IMR-90 (cell line): ENCODE data around the gene KCNK7. TPM values are rescaled to one million over a fixed set of nuclear protein-coding genes. Genes with fewer than 3 reads are reported as not detected.

Experiments used
- ATAC-seq: fragments of 200-7000 bp; cut with Tn5 transposase; 2 replicates; pipeline ENCODE4 v1.9.1; 2020; ENCODE audit warnings: low read depth, mild to moderate bottlenecking, moderate library complexity
- BruUV-seq: library from RNA; stranded (reverse); fragments of 400-500 nt; replicated peaks from 2 replicates; lab custom pipeline; 2021; lab: Mats Ljungman, UMichigan
- CTCF ChIA-PET: fragments of 300-600 bp; formaldehyde crosslinking; extraction: SDS; loops from one replicate; lab custom pipeline; 2021; ENCODE audit warnings: antibody characterized with exemption; lab: Yijun Ruan, JAX
- POLR2A ChIA-PET: fragments of 300-600 bp; sonication (Branson Sonifier 250); formaldehyde crosslinking; loops from one replicate; lab custom pipeline; 2022; ENCODE audit warnings: antibody characterized with exemption; ENCODE audit not compliant: unreplicated experiment; lab: Charles Lee
- DNase-seq: peaks from one replicate; pipeline ENCODE4 v3.0.0; 2013
- H2AFZ ChIP-seq: replicated peaks from 2 replicates; pipeline ENCODE3; 2013; ENCODE audit warnings: low read length, mild to moderate bottlenecking; ENCODE audit not compliant: poor library complexity
- H2AK5ac ChIP-seq: 2 replicates; pipeline ENCODE4 v1.6.1; 2013; ENCODE audit warnings: low read depth, low read length, inconsistent platforms
- H2AK9ac ChIP-seq: replicated peaks from 2 replicates; pipeline ENCODE3; 2013; ENCODE audit warnings: mild to moderate bottlenecking, low read depth, low read length, moderate library complexity; ENCODE audit not compliant: poor library complexity
- H2BK120ac ChIP-seq: 2 replicates; pipeline ENCODE4 v1.6.1; 2013; ENCODE audit warnings: low read depth, low read length, inconsistent platforms
- H2BK15ac ChIP-seq: 3 replicates; pipeline ENCODE4 v1.6.1; 2013; ENCODE audit warnings: low read depth, low read length, inconsistent platforms
- H2BK20ac ChIP-seq: 2 replicates; pipeline ENCODE4 v1.6.1; 2013; ENCODE audit warnings: low read depth, mild to moderate bottlenecking, inconsistent platforms, low read length, moderate library complexity
- H2BK5ac ChIP-seq: 2 replicates; pipeline ENCODE4 v1.6.1; 2013; ENCODE audit warnings: mild to moderate bottlenecking, low read depth, low read length, inconsistent platforms; ENCODE audit not compliant: poor library complexity, severe bottlenecking
- H3K14ac ChIP-seq: replicated peaks from 2 replicates; pipeline ENCODE4 v1.6.1; 2013; ENCODE audit warnings: low read depth, low read length, inconsistent platforms
- H3K18ac ChIP-seq: 2 replicates; pipeline ENCODE4 v1.6.1; 2013; ENCODE audit warnings: low read depth, low read length, control low read depth
- H3K23ac ChIP-seq: 2 replicates; pipeline ENCODE4 v1.6.1; 2013; ENCODE audit warnings: low read depth, low read length, inconsistent platforms
- H3K27ac ChIP-seq: 2 replicates; pipeline ENCODE4 v1.5.1; 2013; ENCODE audit warnings: mild to moderate bottlenecking, control low read depth, low read length; ENCODE audit not compliant: insufficient read depth
- H3K27me3 ChIP-seq: 2 replicates; pipeline ENCODE4 v1.6.1; 2013; ENCODE audit warnings: low read length; ENCODE audit not compliant: control insufficient read depth, insufficient read depth
- H3K36me3 ChIP-seq: 2 replicates; pipeline ENCODE4 v1.6.1; 2013; ENCODE audit warnings: low read length, mixed read lengths; ENCODE audit not compliant: control insufficient read depth, insufficient read depth
- H3K4ac ChIP-seq: 2 replicates; pipeline ENCODE4 v1.6.1; 2013; ENCODE audit warnings: low read depth, low read length, inconsistent platforms
- H3K4me1 ChIP-seq: 2 replicates; pipeline ENCODE4 v1.6.1; 2013; ENCODE audit warnings: low read length, mixed read lengths; ENCODE audit not compliant: control insufficient read depth, insufficient read depth
- H3K4me2 ChIP-seq: 2 replicates; pipeline ENCODE4 v1.6.1; 2013; ENCODE audit warnings: low read depth, mild to moderate bottlenecking, control low read depth, low read length, moderate library complexity
- H3K4me3 ChIP-seq: 2 replicates; pipeline ENCODE4 v1.5.1; 2013; ENCODE audit warnings: low read depth, mild to moderate bottlenecking, control low read depth, low read length, moderate library complexity; ENCODE audit not compliant: insufficient read depth
- H3K56ac ChIP-seq: 2 replicates; pipeline ENCODE4 v1.6.1; 2013; ENCODE audit warnings: low read length, inconsistent platforms; ENCODE audit not compliant: insufficient read depth; ENCODE audit errors: extremely low read depth
- H3K79me1 ChIP-seq, 2 experiments: 2 replicates each; pipeline ENCODE4 v1.6.1; 2013; ENCODE audit warnings: low read length in 2 of 2, inconsistent platforms in 1 of 2, low read depth in 1 of 2
- H3K9ac ChIP-seq: 2 replicates; pipeline ENCODE4 v1.6.1; 2013; ENCODE audit warnings: low read depth, low read length, control low read depth
- H3K9me1 ChIP-seq: 2 replicates; pipeline ENCODE4 v1.6.1; 2013; ENCODE audit warnings: low read length, inconsistent platforms; ENCODE audit not compliant: insufficient read depth
- H3K9me3 ChIP-seq: 2 replicates; pipeline ENCODE4 v1.6.1; 2013; ENCODE audit warnings: low read length; ENCODE audit not compliant: control insufficient read depth, insufficient read depth
- H4K20me1 ChIP-seq: 2 replicates; pipeline ENCODE4 v1.6.1; 2013; ENCODE audit warnings: low read length, inconsistent platforms; ENCODE audit not compliant: insufficient read depth
- H4K5ac ChIP-seq: 2 replicates; pipeline ENCODE4 v1.6.1; 2013; ENCODE audit warnings: mild to moderate bottlenecking, low read depth, low read length, control low read depth
- H4K8ac ChIP-seq, 2 experiments: 2 replicates each; pipeline ENCODE4 v1.6.1; 2013; ENCODE audit warnings: low read depth in 2 of 2, low read length in 2 of 2, control low read depth in 1 of 2, inconsistent platforms in 1 of 2
- H4K91ac ChIP-seq: 2 replicates; pipeline ENCODE4 v1.6.1; 2013; ENCODE audit warnings: low read depth, low read length, inconsistent platforms; ENCODE audit not compliant: insufficient read depth
- CTCF ChIP-seq: conservative IDR thresholded peaks from 2 replicates; pipeline ENCODE4 v1.5.1; 2012; ENCODE audit warnings: mild to moderate bottlenecking, low read depth, low read length, improper control_type of control experiment
- POLR2A ChIP-seq: IDR thresholded peaks from 2 replicates; pipeline ENCODE4 v1.6.1; 2012; ENCODE audit warnings: mild to moderate bottlenecking, low read depth, low read length
- RAD21 ChIP-seq: IDR thresholded peaks from 2 replicates; pipeline ENCODE4 v1.6.1; 2012; ENCODE audit warnings: low read length, improper control_type of control experiment
- WGBS, 2 experiments: methylation state at CpG; one replicate each; pipeline versions ENCODE4 v1.1.5 to v1.1.7; 2013; ENCODE audit warnings: missing lambda C conversion rate in 2 of 2; ENCODE audit not compliant: insufficient read length in 1 of 2; ENCODE audit errors: extremely low coverage in 2 of 2; 5-methylcytosine and 5-hydroxymethylcytosine counted together
- dilution Hi-C: fragments of 300-500 bp; cut with HindIII; formaldehyde crosslinking; loops from one replicate; pipeline ENCODE4 v1.14.3; 2018; ENCODE audit warnings: low sequenced_read_pairs; ENCODE audit not compliant: unreplicated experiment
- in situ Hi-C: fragments of 300-500 bp; cut with MboI; formaldehyde crosslinking; loops from 3 replicates; pipeline ENCODE4 v1.14.3; 2019; ENCODE audit warnings: low sequenced_read_pairs, inconsistent platforms, mixed read lengths
- intact Hi-C: fragments of 100-400 bp; cut with micrococcal nuclease; formaldehyde crosslinking; loops from 2 replicates; pipeline ENCODE4 v1.10.0; 2022
- polyA plus RNA-seq, 3 experiments: library from polyadenylated mRNA; depleted of rRNA; stranded (reverse); fragments of >200 nt; gene quantifications; 2 replicates each; pipeline ENCODE4 v1.2.3, GENCODE V29; 2012; ENCODE audit warnings: low replicate concordance in 1 of 3
- total RNA-seq: library from RNA; depleted of rRNA; stranded (reverse); fragments of >200 nt; gene quantifications from 2 replicates; pipeline ENCODE4 v1.2.3, GENCODE V29; 2012

The KCNK7 gene
- total and polyA plus RNA-seq, 2 of the 4 experiments (the other 2 are of a cell fraction), result 0.09 TPM; not detected in 1

DNA sequence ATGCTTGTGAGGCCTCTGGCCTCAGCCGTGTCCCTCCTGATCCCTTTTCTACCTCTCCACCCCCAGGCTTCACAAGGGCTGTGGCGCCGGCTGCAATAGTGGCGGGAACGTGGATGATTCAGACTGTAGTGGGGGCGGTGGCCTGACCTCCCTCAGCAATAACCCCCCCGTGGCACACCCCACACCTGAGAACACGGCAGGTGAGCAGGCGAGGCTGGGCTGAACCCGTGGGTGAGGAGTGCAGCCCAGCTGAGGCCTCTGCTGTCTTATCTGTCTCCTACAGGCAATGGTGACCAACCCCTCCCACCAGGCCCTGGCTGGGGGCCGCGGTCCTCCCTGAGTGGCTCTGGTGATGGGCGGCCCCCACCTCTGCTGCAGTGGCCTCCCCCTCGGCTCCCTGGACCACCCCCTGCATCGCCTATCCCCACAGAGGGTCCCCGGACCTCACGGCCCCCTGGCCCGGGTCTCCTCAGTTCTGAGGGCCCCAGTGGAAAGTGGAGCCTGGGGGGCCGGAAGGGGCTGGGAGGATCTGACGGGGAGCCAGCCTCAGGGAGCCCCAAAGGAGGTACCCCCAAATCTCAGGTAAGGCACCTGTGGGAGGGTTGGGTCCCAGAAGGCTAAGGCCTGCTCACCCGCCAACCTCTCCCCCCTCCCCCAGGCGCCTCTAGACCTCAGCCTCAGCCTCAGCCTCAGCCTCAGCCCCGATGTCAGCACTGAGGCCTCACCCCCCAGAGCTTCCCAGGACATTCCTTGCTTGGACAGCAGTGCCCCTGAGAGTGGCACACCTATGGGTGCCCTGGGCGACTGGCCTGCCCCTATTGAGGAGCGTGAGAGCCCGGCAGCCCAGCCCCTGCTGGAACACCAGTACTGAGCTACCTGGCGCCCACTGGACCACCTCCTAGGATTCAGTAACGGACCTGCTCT lies 40.8 kb upstream of the KCNK7 start (continued):
- TF ChIP-seq POLR2A (no peak), RAD21 (no peak)

- no peak for DNase-seq
- Histone ChIP-seq H2AFZ (no peak overlapping the region), H3K4ac (no peak overlapping the region), H4K8ac (no peak overlapping the region), H4K5ac (no peak overlapping the region), H3K18ac (no peak overlapping the region), H3K9me3 (no peaks in the 10 kb centered on the region), H2BK20ac (no peak overlapping the region), H3K79me1 (peaks cover 19 to 27% of the 10 kb centered on the region in 2 experiments), H2BK120ac (no peak overlapping the region), H3K4me1 (peaks cover 6% of the 10 kb centered on the region), H3K4me3 (no peak overlapping the region), H3K14ac (no peak overlapping the region), H3K9ac (no peak overlapping the region), H3K27ac (no peak overlapping the region), H3K23ac (no peak overlapping the region), H3K4me2 (no peak overlapping the region), H3K36me3 (peaks cover 54% of the 10 kb centered on the region), H2BK5ac (no peak overlapping the region), H3K27me3 (no peaks in the 10 kb centered on the region), H2AK9ac (no peak overlapping the region), H3K9me1 (peaks cover 4% of the 10 kb centered on the region; the same call in 1 of the 2 replicates), H2AK5ac (no peak overlapping the region), H4K91ac (no peak overlapping the region), H3K56ac (no peak overlapping the region), H4K20me1 (peaks cover 12% of the 10 kb centered on the region; the same call in 1 of the 2 replicates), H2BK15ac (no peak overlapping the region)
- dilution Hi-C loops (no loop called here), intact Hi-C loops (no loop called here), in situ Hi-C loops (no loop called here)
- TF ChIP-seq CTCF, result no peak
- CTCF ChIA-PET, result no interaction called here
- no TSS peak for BruUV-seq
- POLR2A ChIA-PET, result no interaction called here
- WGBS, 2 experiments, result 96% methylated on average over 27 of the region's 46 CpGs; no CpG with 5 or more reads in 1 of the 2 experiments
- no peak for ATAC-seq
Measured at GRCh38 chr11:65634905-65635731, 39.5 kb upstream of the KCNK7 start.
